GM18499 (cell line): ENCODE data around the gene NTMT1.
"Not testable (repeated sequence)": the region's sequence is repeated elsewhere in the genome, so short reads cannot be mapped to it uniquely, and the experiment has no call there.

ENCODE experiments used
- ATAC-seq: cut with Tn5 transposase; IDR thresholded peaks from one replicate; pipeline ENCODE4 v1.9.1; 2021; ENCODE audit warnings: moderate number of reproducible peaks; ENCODE audit not compliant: insufficient read depth, unreplicated experiment

Gene NTMT1

GRCh38 chr9:129649726-129650679 is 24.0 kb downstream of the NTMT1 start:
- no peak for ATAC-seq

- no peak for ATAC-seq
Measured at GRCh38 chr9:129650680-129651235, 24.8 kb downstream of the NTMT1 start.

- no peak for ATAC-seq
Measured at GRCh38 chr9:129653823-129654553, 28.0 kb downstream of the NTMT1 start.

GRCh38 chr9:129654554-129655040 is 28.6 kb downstream of the NTMT1 start:
- no peak for ATAC-seq

- ATAC-seq: no peak
Measured at GRCh38 chr9:129655154-129655553, 29.2 kb downstream of the NTMT1 start.

- ATAC-seq: no peak
Measured at GRCh38 chr9:129655696-129656095, 29.7 kb downstream of the NTMT1 start.

GRCh38 chr9:129656795-129657390 is 30.9 kb downstream of the NTMT1 start:
- ATAC-seq: no peak

GRCh38 chr9:129661029-129661428 is 35.1 kb downstream of the NTMT1 start:
- no peak for ATAC-seq

GRCh38 chr9:129662239-129662638 is 36.3 kb downstream of the NTMT1 start:
- not testable (repeated sequence) for ATAC-seq

GRCh38 chr9:129664746-129665388 is 38.9 kb downstream of the NTMT1 start:
- no peak for ATAC-seq

GRCh38 chr9:129665389-129665775 is 39.4 kb downstream of the NTMT1 start, which contains the start of gene PRRX2:
Gene PRRX2 (plus strand): TSS chr9:129665647. CDS start chr9:129665868, 221 bp downstream.
- no peak for ATAC-seq

GRCh38 chr9:129665814-129666520 is 40.0 kb downstream of the NTMT1 start:
- no peak for ATAC-seq

GRCh38 chr9:129666575-129666974 is 40.6 kb downstream of the NTMT1 start:
- ATAC-seq: no peak

- ATAC-seq: no peak
Measured at GRCh38 chr9:129667378-129667777, 41.4 kb downstream of the NTMT1 start.

GRCh38 chr9:129667850-129668249 is 41.9 kb downstream of the NTMT1 start:
- no peak for ATAC-seq

GRCh38 chr9:129669141-129669718 is 43.3 kb downstream of the NTMT1 start:
- no peak for ATAC-seq

- ATAC-seq: no peak
Measured at GRCh38 chr9:129669946-129670345, 44.0 kb downstream of the NTMT1 start.

- ATAC-seq: no peak
Measured at GRCh38 chr9:129671065-129671464, 45.1 kb downstream of the NTMT1 start.

GRCh38 chr9:129671519-129671918 is 45.6 kb downstream of the NTMT1 start:
- ATAC-seq: no peak
